SIG-M5 treated with dmso at 0.1 percent for 504 hours (cell line): Measurements from ENCODE around the gene ZNF764.

Experiments
- DNase-seq: peaks from one replicate; lab custom pipeline; 2025; ENCODE audit not compliant: unreplicated experiment; lab: John Stamatoyannopoulos, UW

The ZNF764 gene

GRCh38 chr16:30570636-30571444, 12.7 kb upstream of the ZNF764 start:
- no peak for DNase-seq

GRCh38 chr16:30569746-30570635, 11.8 kb upstream of the ZNF764 start:
- no peak for DNase-seq

GRCh38 chr16:30569281-30569680, 11.1 kb upstream of the ZNF764 start:
- DNase-seq, result no peak

GRCh38 chr16:30567991-30568638, 9.9 kb upstream of the ZNF764 start:
- peak; percentile 95 for DNase-seq

- no peak for DNase-seq
Measured at GRCh38 chr16:30567160-30567990, 9.2 kb upstream of the ZNF764 start.

GRCh38 chr16:30566531-30566930, 8.4 kb upstream of the ZNF764 start:
- DNase-seq, result no peak

GRCh38 chr16:30565984-30566383, 7.8 kb upstream of the ZNF764 start:
- DNase-seq, result no peak

GRCh38 chr16:30565526-30565925, 7.4 kb upstream of the ZNF764 start:
- no peak for DNase-seq

- DNase-seq, result no peak
Measured at GRCh38 chr16:30562021-30562420, 3.8 kb upstream of the ZNF764 start.

- no peak for DNase-seq
Measured at GRCh38 chr16:30561089-30561816, 3.1 kb upstream of the ZNF764 start.

- DNase-seq, result no peak
Measured at GRCh38 chr16:30559690-30560089, 1.5 kb upstream of the ZNF764 start.

- no peak for DNase-seq
Measured at GRCh38 chr16:30558789-30559377, 709 bp upstream of the ZNF764 start.

GRCh38 chr16:30557707-30557956, 542 bp downstream of the ZNF764 start:
- DNase-seq, result no peak

GRCh38 chr16:30556125-30556473, 2.1 kb downstream of the ZNF764 start:
- no peak for DNase-seq

- no peak for DNase-seq
Measured at GRCh38 chr16:30555315-30556124, 2.7 kb downstream of the ZNF764 start.

GRCh38 chr16:30554557-30555314, 3.4 kb downstream of the ZNF764 start:
- DNase-seq, result no peak

- no peak for DNase-seq
Measured at GRCh38 chr16:30553393-30553899, 4.7 kb downstream of the ZNF764 start.

GRCh38 chr16:30552956-30553355, 5.2 kb downstream of the ZNF764 start:
- no peak for DNase-seq
